ENCODE measurements around the gene KCTD16. TPM values are rescaled to one million over a fixed set of nuclear protein-coding genes. Genes with fewer than 3 reads are reported as not detected.

The KCTD16 gene
- total and polyA plus RNA-seq, 7 experiments from 2014 or later, result 0.07 to 0.22 (median 0.13) TPM; not detected in 4

GRCh38 chr5:144367991-144368390 lies 197.3 kb downstream of the KCTD16 start:
- Mint-ChIP-seq H3K27me3 (peaks cover 0 to 17% (median 7%) of the 10 kb centered on the region in 5 donors), H3K9me3 (peaks cover 0 to 7% (median 0%) of the 10 kb centered on the region in 11 donors), H3K4me3 (no peak overlapping the region), H3K27ac (no peak overlapping the region), H3K36me3 (peaks cover 0 to 3% (median 0%) of the 10 kb centered on the region in 5 donors), H3K4me1 (no peaks in the 10 kb centered on the region)
- no peaks in the 10 kb centered on the region for H3K9me3 ChIP-seq (ENCODE audit: control insufficient read depth in 2 of 3, low read length in 3 of 3)
- no peaks in the 10 kb centered on the region for H3K4me1 ChIP-seq (ENCODE audit: control insufficient read depth in 2 of 2, insufficient read depth in 2 of 2, low read length in 2 of 2)
- ATAC-seq (no peak), DNase-seq (no peak)
- H3K27me3 ChIP-seq (ENCODE audit: control insufficient read depth in 2 of 2, insufficient read depth in 2 of 2, low read length in 2 of 2), result no peaks in the 10 kb centered on the region
- intact Hi-C loops (cut with micrococcal nuclease), result no loop called here
- H3K27ac ChIP-seq (ENCODE audit: low read depth, low read length), result no peak overlapping the region
- no peaks in the 10 kb centered on the region for H3K36me3 ChIP-seq (ENCODE audit: control insufficient read depth in 2 of 3, insufficient read depth in 3 of 3, low read length in 3 of 3)
- ChIA-PET CTCF (no interaction called here), POLR2A (no interaction called here)
- no peak overlapping the region for H3K4me3 ChIP-seq (ENCODE audit: low read length)

- H3K4me3 Mint-ChIP-seq, result no peak overlapping the region
- no peaks in the 10 kb centered on the region for H3K4me1 ChIP-seq (ENCODE audit: control insufficient read depth in 2 of 2, insufficient read depth in 2 of 2, low read length in 2 of 2)
- ChIA-PET CTCF (no interaction called here), POLR2A (no interaction called here)
- peaks cover 0 to 17% (median 7%) of the 10 kb centered on the region in 5 donors for H3K27me3 Mint-ChIP-seq
- H3K4me3 ChIP-seq (ENCODE audit: low read length), result no peak overlapping the region
- no peaks in the 10 kb centered on the region for H3K4me1 Mint-ChIP-seq
- no peaks in the 10 kb centered on the region for H3K9me3 ChIP-seq (ENCODE audit: control insufficient read depth in 2 of 3, low read length in 3 of 3)
- no peaks in the 10 kb centered on the region for H3K27me3 ChIP-seq (ENCODE audit: control insufficient read depth in 2 of 2, insufficient read depth in 2 of 2, low read length in 2 of 2)
- no peak for ATAC-seq
- peaks cover 0 to 3% (median 0%) of the 10 kb centered on the region in 5 donors for H3K36me3 Mint-ChIP-seq
- DNase-seq, result no peak
- H3K9me3 Mint-ChIP-seq, result peaks cover 0 to 7% (median 0%) of the 10 kb centered on the region in 11 donors
- H3K36me3 ChIP-seq (ENCODE audit: control insufficient read depth in 2 of 3, insufficient read depth in 3 of 3, low read length in 3 of 3), result no peaks in the 10 kb centered on the region
- no peak overlapping the region for H3K27ac Mint-ChIP-seq
- intact Hi-C loops (cut with micrococcal nuclease), result no loop called here
- H3K27ac ChIP-seq (ENCODE audit: low read depth, low read length), result no peak overlapping the region
These were observed 197.9 kb downstream of the KCTD16 start for GRCh38 chr5:144368556-144368955.

- H3K4me1 ChIP-seq (ENCODE audit: control insufficient read depth in 2 of 2, insufficient read depth in 2 of 2, low read length in 2 of 2), result no peaks in the 10 kb centered on the region
- peaks cover 0 to 7% (median 0%) of the 10 kb centered on the region in 11 donors for H3K9me3 Mint-ChIP-seq
- peaks cover 0 to 17% (median 4%) of the 10 kb centered on the region in 5 donors for H3K27me3 Mint-ChIP-seq
- H3K36me3 ChIP-seq (ENCODE audit: control insufficient read depth in 2 of 3, insufficient read depth in 3 of 3, low read length in 3 of 3), result no peaks in the 10 kb centered on the region
- ATAC-seq (no peak), DNase-seq (no peak)
- no peak overlapping the region for H3K27ac ChIP-seq (ENCODE audit: low read depth, low read length)
- POLR2A ChIA-PET, result no interaction called here
- no peaks in the 10 kb centered on the region for H3K4me1 Mint-ChIP-seq
- no peaks in the 10 kb centered on the region for H3K27me3 ChIP-seq (ENCODE audit: control insufficient read depth in 2 of 2, insufficient read depth in 2 of 2, low read length in 2 of 2)
- no peak overlapping the region for H3K4me3 ChIP-seq (ENCODE audit: low read length)
- H3K27ac Mint-ChIP-seq, result no peak overlapping the region
- intact Hi-C loops (cut with micrococcal nuclease), result no loop called here
- no peaks in the 10 kb centered on the region for H3K9me3 ChIP-seq (ENCODE audit: control insufficient read depth in 2 of 3, low read length in 3 of 3)
- H3K36me3 Mint-ChIP-seq, result peaks cover 0 to 3% (median 0%) of the 10 kb centered on the region in 5 donors
- CTCF ChIA-PET, result no interaction called here
- no peak overlapping the region for H3K4me3 Mint-ChIP-seq
These were observed 198.3 kb downstream of the KCTD16 start for GRCh38 chr5:144369006-144369405.

GRCh38 chr5:144370273-144370672 lies 199.6 kb downstream of the KCTD16 start:
- ChIA-PET POLR2A (no interaction called here), CTCF (no interaction called here)
- H3K27me3 Mint-ChIP-seq, result peaks cover 0 to 17% (median 4%) of the 10 kb centered on the region in 5 donors
- H3K4me3 Mint-ChIP-seq, result no peak overlapping the region
- H3K27ac Mint-ChIP-seq, result no peak overlapping the region
- intact Hi-C loops (cut with micrococcal nuclease), result no loop called here
- no peaks in the 10 kb centered on the region for H3K4me1 Mint-ChIP-seq
- H3K27me3 ChIP-seq (ENCODE audit: control insufficient read depth in 2 of 2, insufficient read depth in 2 of 2, low read length in 2 of 2), result no peaks in the 10 kb centered on the region
- H3K9me3 ChIP-seq (ENCODE audit: control insufficient read depth in 2 of 3, low read length in 3 of 3), result no peaks in the 10 kb centered on the region
- peaks cover 0 to 7% (median 0%) of the 10 kb centered on the region in 11 donors for H3K9me3 Mint-ChIP-seq
- no peak overlapping the region for H3K4me3 ChIP-seq (ENCODE audit: low read length)
- H3K27ac ChIP-seq (ENCODE audit: low read depth, low read length), result no peak overlapping the region
- H3K36me3 ChIP-seq (ENCODE audit: control insufficient read depth in 2 of 3, insufficient read depth in 3 of 3, low read length in 3 of 3), result no peaks in the 10 kb centered on the region
- no peak for ATAC-seq
- H3K4me1 ChIP-seq (ENCODE audit: control insufficient read depth in 2 of 2, insufficient read depth in 2 of 2, low read length in 2 of 2), result no peaks in the 10 kb centered on the region
- H3K36me3 Mint-ChIP-seq, result peaks cover 0 to 3% (median 0%) of the 10 kb centered on the region in 5 donors
- no peak for DNase-seq

GRCh38 chr5:144374637-144375036 lies 204.0 kb downstream of the KCTD16 start:
- Mint-ChIP-seq H3K9me3 (peaks cover 0 to 7% (median 4%) of the 10 kb centered on the region in 11 donors), H3K4me3 (no peak overlapping the region), H3K27me3 (peaks cover 0 to 15% (median 3%) of the 10 kb centered on the region in 5 donors), H3K4me1 (no peaks in the 10 kb centered on the region), H3K27ac (no peak overlapping the region), H3K36me3 (no peaks in the 10 kb centered on the region)
- no peaks in the 10 kb centered on the region for H3K36me3 ChIP-seq (ENCODE audit: control insufficient read depth in 2 of 3, insufficient read depth in 3 of 3, low read length in 3 of 3)
- intact Hi-C loops (cut with micrococcal nuclease), result no loop called here
- CTCF ChIA-PET, result no interaction called here
- POLR2A ChIA-PET, result no interaction called here
- no peaks in the 10 kb centered on the region for H3K4me1 ChIP-seq (ENCODE audit: control insufficient read depth in 2 of 2, insufficient read depth in 2 of 2, low read length in 2 of 2)
- no peaks in the 10 kb centered on the region for H3K27me3 ChIP-seq (ENCODE audit: control insufficient read depth in 2 of 2, insufficient read depth in 2 of 2, low read length in 2 of 2)
- no peak overlapping the region for H3K27ac ChIP-seq (ENCODE audit: low read depth, low read length)
- DNase-seq, result no peak
- no peak for ATAC-seq
- H3K4me3 ChIP-seq (ENCODE audit: low read length), result no peak overlapping the region
- no peaks in the 10 kb centered on the region for H3K9me3 ChIP-seq (ENCODE audit: control insufficient read depth in 2 of 3, low read length in 3 of 3)

- DNase-seq (no peak), ATAC-seq (no peak)
- Mint-ChIP-seq H3K27ac (no peak overlapping the region), H3K4me1 (no peaks in the 10 kb centered on the region), H3K36me3 (no peaks in the 10 kb centered on the region), H3K27me3 (peaks cover 0 to 9% (median 0%) of the 10 kb centered on the region in 5 donors), H3K4me3 (no peak overlapping the region), H3K9me3 (peaks cover 2 to 23% (median 11%) of the 10 kb centered on the region in 11 donors)
- H3K27ac ChIP-seq (ENCODE audit: low read depth, low read length), result no peak overlapping the region
- intact Hi-C loops (cut with micrococcal nuclease), result no loop called here
- H3K27me3 ChIP-seq (ENCODE audit: control insufficient read depth in 2 of 2, insufficient read depth in 2 of 2, low read length in 2 of 2), result no peaks in the 10 kb centered on the region
- no peaks in the 10 kb centered on the region for H3K9me3 ChIP-seq (ENCODE audit: control insufficient read depth in 2 of 3, low read length in 3 of 3)
- H3K36me3 ChIP-seq (ENCODE audit: control insufficient read depth in 2 of 3, insufficient read depth in 3 of 3, low read length in 3 of 3), result no peaks in the 10 kb centered on the region
- CTCF ChIA-PET, result no interaction called here
- no peak overlapping the region for H3K4me3 ChIP-seq (ENCODE audit: low read length)
- POLR2A ChIA-PET, result no interaction called here
- H3K4me1 ChIP-seq (ENCODE audit: control insufficient read depth in 2 of 2, insufficient read depth in 2 of 2, low read length in 2 of 2), result no peaks in the 10 kb centered on the region
These were observed 206.5 kb downstream of the KCTD16 start for GRCh38 chr5:144377207-144377606.

GRCh38 chr5:144378681-144379080 lies 208.0 kb downstream of the KCTD16 start:
- no peaks in the 10 kb centered on the region for H3K4me1 ChIP-seq (ENCODE audit: control insufficient read depth in 2 of 2, insufficient read depth in 2 of 2, low read length in 2 of 2)
- CTCF ChIA-PET, result no interaction called here
- Mint-ChIP-seq H3K36me3 (no peaks in the 10 kb centered on the region), H3K9me3 (peaks cover 2 to 30% (median 11%) of the 10 kb centered on the region in 11 donors), H3K27me3 (peaks cover 0 to 5% (median 3%) of the 10 kb centered on the region in 5 donors), H3K4me1 (no peaks in the 10 kb centered on the region), H3K4me3 (no peak overlapping the region), H3K27ac (no peak overlapping the region)
- POLR2A ChIA-PET, result no interaction called here
- no peak overlapping the region for H3K27ac ChIP-seq (ENCODE audit: low read depth, low read length)
- intact Hi-C loops (cut with micrococcal nuclease), result no loop called here
- no peaks in the 10 kb centered on the region for H3K27me3 ChIP-seq (ENCODE audit: control insufficient read depth in 2 of 2, insufficient read depth in 2 of 2, low read length in 2 of 2)
- no peaks in the 10 kb centered on the region for H3K36me3 ChIP-seq (ENCODE audit: control insufficient read depth in 2 of 3, insufficient read depth in 3 of 3, low read length in 3 of 3)
- ATAC-seq, result no peak
- no peak overlapping the region for H3K4me3 ChIP-seq (ENCODE audit: low read length)
- H3K9me3 ChIP-seq (ENCODE audit: control insufficient read depth in 2 of 3, low read length in 3 of 3), result no peaks in the 10 kb centered on the region
- DNase-seq, result no peak

Measured in naive thymus-derived CD4-positive, alpha-beta T cell (primary cell).